HG03354 (cell line): ENCODE data around the gene MEGF9.

Experiments used
- ATAC-seq: cut with Tn5 transposase; IDR thresholded peaks from one replicate; pipeline ENCODE4 v1.9.1; 2021; ENCODE audit warnings: mild to moderate bottlenecking; ENCODE audit not compliant: unreplicated experiment, poor library complexity, severe bottlenecking

The MEGF9 gene

GRCh38 chr9:120710110-120710981, 3.9 kb downstream of the MEGF9 start:
- ATAC-seq = no peak

GRCh38 chr9:120708526-120709224, 5.6 kb downstream of the MEGF9 start:
- ATAC-seq = no peak

- ATAC-seq = no peak
Observed at GRCh38 chr9:120707170-120707569, 7.1 kb downstream of the MEGF9 start.

GRCh38 chr9:120705174-120705573, 9.1 kb downstream of the MEGF9 start:
- ATAC-seq = no peak

- ATAC-seq = no peak
Observed at GRCh38 chr9:120702075-120702474, 12.2 kb downstream of the MEGF9 start.

GRCh38 chr9:120701248-120701647, 13.0 kb downstream of the MEGF9 start:
- ATAC-seq = no peak

GRCh38 chr9:120698766-120699165, 15.5 kb downstream of the MEGF9 start:
- ATAC-seq = no peak

- ATAC-seq = no peak
Observed at GRCh38 chr9:120697448-120697847, 16.8 kb downstream of the MEGF9 start.

GRCh38 chr9:120696551-120697230, 17.6 kb downstream of the MEGF9 start:
- ATAC-seq = peak; percentile 33

- ATAC-seq = no peak
Observed at GRCh38 chr9:120694559-120694958, 19.7 kb downstream of the MEGF9 start.

GRCh38 chr9:120693700-120694008, 20.6 kb downstream of the MEGF9 start:
- ATAC-seq = peak; percentile 70

- peak; percentile 65 for ATAC-seq
Observed at GRCh38 chr9:120692901-120693699, 21.2 kb downstream of the MEGF9 start.

- no peak for ATAC-seq
Observed at GRCh38 chr9:120690372-120690771, 23.9 kb downstream of the MEGF9 start.

GRCh38 chr9:120689860-120690259, 24.4 kb downstream of the MEGF9 start:
- ATAC-seq = no peak

GRCh38 chr9:120688758-120689157, 25.5 kb downstream of the MEGF9 start:
- ATAC-seq = no peak

- ATAC-seq = no peak
Observed at GRCh38 chr9:120683150-120683549, 31.1 kb downstream of the MEGF9 start.

- ATAC-seq = no peak
Observed at GRCh38 chr9:120681121-120681520, 33.1 kb downstream of the MEGF9 start.

GRCh38 chr9:120680579-120680978, 33.7 kb downstream of the MEGF9 start:
- ATAC-seq = no peak

GRCh38 chr9:120680161-120680560, 34.1 kb downstream of the MEGF9 start:
- ATAC-seq = no peak

- ATAC-seq = no peak
Observed at GRCh38 chr9:120677965-120678364, 36.3 kb downstream of the MEGF9 start.
